ENCODE data around the gene OCRL. TPM values are rescaled to one million over a fixed set of nuclear protein-coding genes. Genes with fewer than 3 reads are reported as not detected.

The OCRL gene
- total RNA-seq, 2 donors from 2014 or later, result 10.6 to 12.6 TPM

DNA sequence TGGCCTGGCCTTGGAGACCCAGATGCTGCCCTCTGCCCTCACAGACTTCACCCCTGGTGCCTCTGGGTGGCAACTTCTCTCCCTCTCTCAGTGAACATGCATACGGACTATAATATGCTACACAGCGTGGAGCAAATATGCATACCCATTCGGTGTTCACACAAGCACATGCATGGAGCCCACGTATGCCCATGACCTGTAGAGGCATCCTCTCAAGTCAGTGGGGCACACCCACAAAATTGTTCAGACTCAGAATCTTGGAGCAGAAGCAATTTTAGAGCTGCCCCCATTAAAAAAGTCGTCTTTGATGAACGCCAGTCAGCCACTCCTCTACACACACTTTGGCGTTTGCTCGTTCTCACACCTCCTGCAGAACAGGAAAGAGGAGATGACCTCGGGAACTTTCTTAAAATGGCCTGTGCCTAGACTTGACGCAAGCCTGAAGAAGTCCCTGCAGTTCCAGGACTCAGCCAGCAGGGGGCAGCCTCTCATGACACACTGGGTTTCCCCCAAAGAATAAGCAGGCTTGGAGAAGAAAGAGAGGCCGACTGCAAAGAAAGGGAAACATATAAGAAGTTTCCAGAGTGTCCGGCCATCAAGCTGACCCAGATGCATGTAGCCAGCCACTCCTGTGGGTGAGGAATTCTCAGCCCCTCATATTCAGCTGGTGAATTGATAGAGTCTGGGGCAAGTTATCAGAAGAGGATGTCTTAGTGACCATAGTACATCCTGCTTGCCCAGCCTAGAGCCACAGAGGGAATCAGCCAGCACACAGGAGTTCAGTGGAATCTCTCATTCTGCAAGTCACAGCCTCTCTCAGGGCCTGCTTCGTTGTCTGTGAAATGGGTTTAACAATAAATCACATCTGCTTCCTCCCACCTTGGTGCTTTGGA lies 97.4 kb downstream of the OCRL start:
- H3K36me3 ChIP-seq, result no peaks in the 10 kb centered on the region
- H3K4me3 ChIP-seq, result no peak overlapping the region
- peaks cover 0 to 11% of the 10 kb centered on the region in 2 donors for H3K9me3 ChIP-seq
- peak; percentile 88 for DNase-seq (ENCODE audit: low spot score)
- H3K27me3 ChIP-seq, result no peaks in the 10 kb centered on the region
- H3K27ac ChIP-seq, result no peak overlapping the region
- TF ChIP-seq, protein P1, sequence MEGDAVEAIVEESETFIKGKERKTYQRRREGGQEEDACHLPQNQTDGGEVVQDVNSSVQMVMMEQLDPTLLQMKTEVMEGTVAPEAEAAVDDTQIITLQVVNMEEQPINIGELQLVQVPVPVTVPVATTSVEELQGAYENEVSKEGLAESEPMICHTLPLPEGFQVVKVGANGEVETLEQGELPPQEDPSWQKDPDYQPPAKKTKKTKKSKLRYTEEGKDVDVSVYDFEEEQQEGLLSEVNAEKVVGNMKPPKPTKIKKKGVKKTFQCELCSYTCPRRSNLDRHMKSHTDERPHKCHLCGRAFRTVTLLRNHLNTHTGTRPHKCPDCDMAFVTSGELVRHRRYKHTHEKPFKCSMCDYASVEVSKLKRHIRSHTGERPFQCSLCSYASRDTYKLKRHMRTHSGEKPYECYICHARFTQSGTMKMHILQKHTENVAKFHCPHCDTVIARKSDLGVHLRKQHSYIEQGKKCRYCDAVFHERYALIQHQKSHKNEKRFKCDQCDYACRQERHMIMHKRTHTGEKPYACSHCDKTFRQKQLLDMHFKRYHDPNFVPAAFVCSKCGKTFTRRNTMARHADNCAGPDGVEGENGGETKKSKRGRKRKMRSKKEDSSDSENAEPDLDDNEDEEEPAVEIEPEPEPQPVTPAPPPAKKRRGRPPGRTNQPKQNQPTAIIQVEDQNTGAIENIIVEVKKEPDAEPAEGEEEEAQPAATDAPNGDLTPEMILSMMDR (IDR thresholded peaks at IDR 0.05), result peak; percentile 77 to 91
- no peaks in the 10 kb centered on the region for H3K4me1 ChIP-seq

DNA sequence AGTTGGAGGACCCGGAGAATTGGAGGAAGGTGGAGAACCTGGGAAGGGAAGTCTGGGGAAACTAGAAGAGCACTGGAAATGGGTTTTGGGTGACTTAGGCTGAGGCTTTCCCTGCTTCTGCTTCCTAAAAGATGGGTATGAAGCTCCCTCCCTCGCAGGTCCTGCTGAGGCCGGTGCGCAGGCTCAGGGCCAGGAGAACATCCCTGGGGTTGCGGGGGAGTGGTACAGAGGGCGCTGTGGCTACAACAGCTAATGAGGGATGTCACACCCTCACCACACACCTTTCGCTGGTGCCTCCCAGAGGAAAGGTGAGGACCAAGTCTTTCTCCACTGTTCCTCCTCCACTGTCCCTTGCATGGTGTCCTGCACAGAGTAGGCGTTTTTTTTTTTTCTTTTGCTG lies 98.9 kb downstream of the OCRL start:
- Histone ChIP-seq H3K36me3 (no peaks in the 10 kb centered on the region), H3K9me3 (peaks cover 0 to 11% of the 10 kb centered on the region in 2 donors), H3K27me3 (no peaks in the 10 kb centered on the region), H3K4me3 (no peak overlapping the region), H3K4me1 (no peaks in the 10 kb centered on the region), H3K27ac (no peak overlapping the region)
- DNase-seq (ENCODE audit: low spot score), result no peak
- TF ChIP-seq, protein P1 (IDR thresholded peaks at IDR 0.05), result no peak

DNA sequence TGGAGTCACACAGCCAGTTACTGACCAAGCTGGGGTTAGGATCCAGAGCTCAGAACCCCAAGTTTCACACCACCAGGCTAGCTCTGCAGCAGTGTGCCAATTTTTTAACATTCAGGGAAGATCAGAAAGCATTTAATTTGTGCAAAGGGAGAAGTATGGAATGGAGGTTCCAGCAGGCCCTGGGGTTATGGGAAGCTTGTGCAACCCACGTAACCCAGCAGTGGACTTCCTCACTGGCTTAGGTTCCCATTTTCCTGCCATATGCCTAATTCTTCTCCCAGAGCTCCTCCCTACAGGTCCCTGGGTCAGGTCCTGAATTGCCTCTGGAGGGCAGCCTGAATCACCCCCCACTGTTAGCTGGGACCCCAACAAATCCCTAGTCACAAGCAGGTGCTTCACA lies 100.7 kb downstream of the OCRL start:
- no peaks in the 10 kb centered on the region for H3K27me3 ChIP-seq
- no peak overlapping the region for H3K27ac ChIP-seq
- no peaks in the 10 kb centered on the region for H3K4me1 ChIP-seq
- TF ChIP-seq, protein P1 (IDR thresholded peaks at IDR 0.05), result no peak
- peaks cover 0 to 11% of the 10 kb centered on the region in 2 donors for H3K9me3 ChIP-seq
- no peak overlapping the region for H3K4me3 ChIP-seq
- no peaks in the 10 kb centered on the region for H3K36me3 ChIP-seq
- no peak for DNase-seq (ENCODE audit: low spot score)

DNA sequence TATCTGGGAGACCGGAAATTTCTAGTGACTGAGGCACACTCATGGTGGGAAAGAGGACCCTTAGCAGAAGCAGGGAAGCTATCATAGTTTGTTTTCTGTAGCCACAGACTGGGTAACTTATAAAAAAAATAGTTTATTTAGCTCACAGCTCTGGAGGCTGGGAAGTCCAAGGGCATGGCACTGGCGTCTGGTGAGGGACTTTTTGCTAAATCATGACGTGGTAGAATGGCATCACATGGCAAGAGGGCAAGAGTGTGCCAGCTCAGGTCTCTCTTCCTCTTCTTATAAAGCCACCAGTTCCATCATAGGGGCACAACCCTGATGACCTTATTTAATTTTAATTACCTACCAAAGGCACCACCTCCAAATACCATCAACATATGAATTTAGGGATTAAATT lies 101.4 kb downstream of the OCRL start:
- no peaks in the 10 kb centered on the region for H3K4me1 ChIP-seq

DNA sequence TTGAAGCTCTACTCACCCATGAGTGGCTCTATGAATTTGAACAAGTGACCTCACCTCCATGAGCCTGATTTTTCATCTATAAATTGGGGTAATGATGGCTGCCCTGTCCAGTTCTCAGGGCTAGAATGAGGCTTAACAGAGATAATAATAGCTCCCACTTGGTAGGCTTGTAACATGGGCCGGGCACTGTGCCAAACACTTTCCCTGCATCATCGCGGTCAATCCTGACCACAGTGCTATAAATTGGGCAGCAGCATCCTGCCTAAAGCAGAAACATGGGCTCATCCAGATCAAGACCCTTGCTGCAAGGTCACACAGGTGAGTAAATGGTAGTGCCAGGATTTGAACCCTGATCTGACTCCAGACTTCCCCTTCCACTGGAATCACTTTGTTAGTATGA lies 101.9 kb downstream of the OCRL start:
- H3K4me1 ChIP-seq, result no peaks in the 10 kb centered on the region
- H3K36me3 ChIP-seq, result no peaks in the 10 kb centered on the region
- TF ChIP-seq, protein P1 (IDR thresholded peaks at IDR 0.05), result no peak
- H3K9me3 ChIP-seq, result peaks cover 0 to 11% of the 10 kb centered on the region in 2 donors
- no peak overlapping the region for H3K4me3 ChIP-seq
- no peak overlapping the region for H3K27ac ChIP-seq
- H3K27me3 ChIP-seq, result no peaks in the 10 kb centered on the region
- DNase-seq (ENCODE audit: low spot score), result no peak

More for the DNA sequence above, 101.4 kb downstream of the OCRL start:
- H3K4me3 ChIP-seq, result no peak overlapping the region
- H3K9me3 ChIP-seq, result peaks cover 0 to 11% of the 10 kb centered on the region in 2 donors
- no peaks in the 10 kb centered on the region for H3K36me3 ChIP-seq
- TF ChIP-seq, protein P1 (IDR thresholded peaks at IDR 0.05), result no peak
- no peak for DNase-seq (ENCODE audit: low spot score)
- H3K27me3 ChIP-seq, result no peaks in the 10 kb centered on the region
- H3K27ac ChIP-seq, result no peak overlapping the region

Other genes with a start within 250 kb of the OCRL start
- 10 to 100 TPM; 24.1 to 35.2 TPM for gene SMARCA1, start 16.8 kb upstream of the OCRL start, total RNA-seq
- 1 to 10 TPM; 2.1 to 2.3 TPM for gene APLN, start 114.7 kb downstream of the OCRL start, total RNA-seq
- 1 to 10 TPM; 2.0 to 3.5 TPM for gene XPNPEP2, start 198.7 kb downstream of the OCRL start, total RNA-seq
- 1 to 10 TPM; 2.1 to 8.3 TPM for gene SASH3, start 239.7 kb downstream of the OCRL start, total RNA-seq

All from right atrium auricular region (tissue), 2 donors.